ENCODE measurements around the gene BRIP1. TPM values are rescaled to one million over a fixed set of nuclear protein-coding genes. Genes with fewer than 3 reads are reported as not detected.

The BRIP1 gene
- total RNA-seq, 1 donor from 2014 or later: 18.9 TPM

- no peak overlapping the region for H3K4me3 Mint-ChIP-seq
- peaks cover 7% of the 10 kb centered on the region for H3K36me3 Mint-ChIP-seq
- H3K9me3 Mint-ChIP-seq: no peaks in the 10 kb centered on the region
- DNase-seq (ENCODE audit: extremely low spot score, unreplicated experiment): no peak
- no peaks in the 10 kb centered on the region for H3K4me1 Mint-ChIP-seq (ENCODE audit: unreplicated experiment)
- no peak overlapping the region for H3K27ac Mint-ChIP-seq
- H3K27me3 Mint-ChIP-seq: no peaks in the 10 kb centered on the region
- no peak for TF ChIP-seq CTCF (conservative IDR thresholded peaks at IDR 0.05)
Observed at GRCh38 chr17:61803796-61804195, 59.5 kb downstream of the BRIP1 start.

GRCh38 chr17:61803216-61803615 lies 60.1 kb downstream of the BRIP1 start:
- H3K27ac Mint-ChIP-seq: no peak overlapping the region
- no peaks in the 10 kb centered on the region for H3K27me3 Mint-ChIP-seq
- no peak overlapping the region for H3K4me3 Mint-ChIP-seq
- H3K36me3 Mint-ChIP-seq: peaks cover 3% of the 10 kb centered on the region
- H3K4me1 Mint-ChIP-seq (ENCODE audit: unreplicated experiment): no peaks in the 10 kb centered on the region
- no peak for DNase-seq (ENCODE audit: extremely low spot score, unreplicated experiment)
- no peaks in the 10 kb centered on the region for H3K9me3 Mint-ChIP-seq
- no peak for TF ChIP-seq CTCF (conservative IDR thresholded peaks at IDR 0.05)

- Mint-ChIP-seq H3K27ac (no peak overlapping the region), H3K27me3 (no peaks in the 10 kb centered on the region), H3K36me3 (peaks cover 21% of the 10 kb centered on the region), H3K9me3 (no peaks in the 10 kb centered on the region), H3K4me1 (ENCODE audit: unreplicated experiment) (no peaks in the 10 kb centered on the region), H3K4me3 (no peak overlapping the region)
- no peak for DNase-seq (ENCODE audit: extremely low spot score, unreplicated experiment)
- no peak for TF ChIP-seq CTCF (conservative IDR thresholded peaks at IDR 0.05)
Observed at GRCh38 chr17:61799812-61800484, 63.4 kb downstream of the BRIP1 start.

- TF ChIP-seq CTCF (conservative IDR thresholded peaks at IDR 0.05): no peak
- peaks cover 30% of the 10 kb centered on the region for H3K36me3 Mint-ChIP-seq
- no peak overlapping the region for H3K4me3 Mint-ChIP-seq
- H3K27me3 Mint-ChIP-seq: no peaks in the 10 kb centered on the region
- H3K9me3 Mint-ChIP-seq: no peaks in the 10 kb centered on the region
- H3K4me1 Mint-ChIP-seq (ENCODE audit: unreplicated experiment): no peaks in the 10 kb centered on the region
- no peak overlapping the region for H3K27ac Mint-ChIP-seq
- no peak for DNase-seq (ENCODE audit: extremely low spot score, unreplicated experiment)
Observed at GRCh38 chr17:61797283-61797682, 66.0 kb downstream of the BRIP1 start.

GRCh38 chr17:61795546-61795945 lies 67.8 kb downstream of the BRIP1 start:
- peaks cover 32% of the 10 kb centered on the region for H3K36me3 Mint-ChIP-seq
- H3K9me3 Mint-ChIP-seq: no peaks in the 10 kb centered on the region
- H3K27ac Mint-ChIP-seq: no peak overlapping the region
- H3K4me1 Mint-ChIP-seq (ENCODE audit: unreplicated experiment): no peaks in the 10 kb centered on the region
- DNase-seq (ENCODE audit: extremely low spot score, unreplicated experiment): no peak
- H3K27me3 Mint-ChIP-seq: no peaks in the 10 kb centered on the region
- no peak overlapping the region for H3K4me3 Mint-ChIP-seq
- TF ChIP-seq CTCF (conservative IDR thresholded peaks at IDR 0.05): no peak
